Omental fat pad (tissue), 4 donors: ENCODE results near the gene MRC2. TPM values are rescaled to one million over a fixed set of nuclear protein-coding genes. Genes with fewer than 3 reads are reported as not detected.
A peak's percentile ranks its signal among the peaks of the same experiment; 100 is the strongest.

Source experiments
- ATAC-seq: fragments of 150-250 bp; one replicate; pipeline ENCODE4 v1.9.1; 2016; ENCODE audit warnings: mild to moderate bottlenecking, moderate library complexity; ENCODE audit not compliant: low FRiP score
- DNase-seq: peaks from one replicate; pipeline ENCODE4 v3.0.0-alpha.2; 2019; ENCODE audit warnings: low spot score
- total RNA-seq, 4 donors: library from RNA; depleted of rRNA; stranded (reverse); fragments of >200 nt; gene quantifications; one replicate each; pipeline ENCODE4 v1.1.0, GENCODE V29; 2016
- TF ChIP-seq, protein P1 (sequence below), 3 donors: fragments of 450-650 bp; IDR thresholded peaks; one replicate each; pipeline ENCODE4 v1.5.1; 2016 to 2017; ENCODE audit warnings: antibody characterized with exemption in 3 of 3, mild to moderate bottlenecking in 3 of 3, moderate library complexity in 2 of 3

MRC2 gene
- total RNA-seq, 4 donors from 2014 or later = 21.3 to 82.4 (median 30.8) TPM

DNA sequence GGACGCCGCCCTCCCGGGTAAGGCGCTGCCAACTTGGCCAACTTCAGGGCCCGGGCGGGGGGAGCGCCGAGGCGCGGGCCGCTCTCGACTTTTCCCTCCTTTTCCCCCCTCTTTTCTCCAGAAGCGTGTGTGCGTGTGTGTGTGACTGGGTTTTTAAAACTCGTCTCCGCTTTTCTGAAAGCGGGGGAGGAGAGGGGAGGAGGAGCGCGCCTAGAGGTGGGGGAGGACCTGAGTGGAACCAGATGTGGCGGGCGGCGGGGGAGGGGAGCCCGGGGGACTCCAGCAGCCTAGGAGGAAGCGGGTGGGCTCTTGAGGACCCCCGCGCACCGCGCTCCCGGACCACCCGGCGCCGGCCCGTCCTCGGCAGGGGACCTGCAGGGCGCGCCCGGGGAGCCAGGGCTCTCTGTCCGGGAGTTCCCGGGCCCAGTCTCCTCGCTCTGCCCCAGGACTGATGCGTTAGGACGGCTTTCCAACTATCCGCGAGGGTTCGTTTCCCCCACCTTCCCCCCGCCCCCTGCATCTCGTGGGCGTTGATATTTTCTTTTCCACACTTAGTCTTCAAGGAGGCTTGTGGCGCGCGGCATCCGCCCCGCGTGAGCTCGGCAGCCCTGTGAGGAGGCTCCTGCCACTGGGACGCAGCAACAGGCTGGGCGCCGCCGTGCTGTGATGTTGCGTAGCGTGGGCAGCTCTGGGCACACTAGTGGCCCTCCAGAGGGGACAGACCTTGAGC, 599 bp downstream of the MRC2 start:
- DNase-seq (no peak), ATAC-seq (peak; percentile 2)
- TF ChIP-seq, protein P1, sequence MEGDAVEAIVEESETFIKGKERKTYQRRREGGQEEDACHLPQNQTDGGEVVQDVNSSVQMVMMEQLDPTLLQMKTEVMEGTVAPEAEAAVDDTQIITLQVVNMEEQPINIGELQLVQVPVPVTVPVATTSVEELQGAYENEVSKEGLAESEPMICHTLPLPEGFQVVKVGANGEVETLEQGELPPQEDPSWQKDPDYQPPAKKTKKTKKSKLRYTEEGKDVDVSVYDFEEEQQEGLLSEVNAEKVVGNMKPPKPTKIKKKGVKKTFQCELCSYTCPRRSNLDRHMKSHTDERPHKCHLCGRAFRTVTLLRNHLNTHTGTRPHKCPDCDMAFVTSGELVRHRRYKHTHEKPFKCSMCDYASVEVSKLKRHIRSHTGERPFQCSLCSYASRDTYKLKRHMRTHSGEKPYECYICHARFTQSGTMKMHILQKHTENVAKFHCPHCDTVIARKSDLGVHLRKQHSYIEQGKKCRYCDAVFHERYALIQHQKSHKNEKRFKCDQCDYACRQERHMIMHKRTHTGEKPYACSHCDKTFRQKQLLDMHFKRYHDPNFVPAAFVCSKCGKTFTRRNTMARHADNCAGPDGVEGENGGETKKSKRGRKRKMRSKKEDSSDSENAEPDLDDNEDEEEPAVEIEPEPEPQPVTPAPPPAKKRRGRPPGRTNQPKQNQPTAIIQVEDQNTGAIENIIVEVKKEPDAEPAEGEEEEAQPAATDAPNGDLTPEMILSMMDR (IDR thresholded peaks at IDR 0.05) = no peak

DNA sequence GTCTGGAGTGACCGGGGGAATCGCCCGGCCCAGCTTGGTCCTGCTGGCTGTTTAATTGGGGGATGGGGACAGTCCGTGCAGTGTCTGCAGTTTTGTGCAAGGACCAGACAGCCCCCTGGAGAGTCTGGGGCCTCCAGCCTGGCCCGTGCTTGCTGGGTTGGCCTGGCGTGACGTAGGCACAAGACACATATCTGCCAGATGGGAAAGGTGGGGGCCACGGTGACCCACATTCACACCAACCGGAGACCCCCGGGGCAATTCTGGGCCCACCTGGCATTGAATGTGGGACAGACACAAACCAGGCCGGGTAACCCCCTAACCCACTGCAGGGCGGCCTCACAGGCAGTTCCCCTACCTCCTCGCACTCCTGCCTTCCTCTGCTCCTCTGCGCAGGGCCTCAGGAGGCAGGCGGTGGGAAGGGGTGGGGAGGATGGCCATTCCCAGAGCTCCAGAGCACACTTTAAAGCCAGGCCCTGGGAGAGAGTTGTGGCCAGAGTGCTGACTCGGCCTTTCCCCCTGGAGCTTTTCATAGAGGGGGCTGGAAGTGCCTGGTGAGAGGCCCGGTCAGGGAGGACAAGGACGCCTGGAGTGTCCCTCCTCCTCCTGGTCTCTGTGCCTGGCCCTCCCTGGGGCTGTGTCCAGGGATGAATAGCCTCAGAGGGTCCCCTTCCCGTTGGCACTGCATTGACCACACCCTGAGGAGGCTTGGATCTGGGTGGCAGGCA, 1.5 kb downstream of the MRC2 start:
- DNase-seq (no peak), ATAC-seq (no peak)
- TF ChIP-seq, protein P1 (IDR thresholded peaks at IDR 0.05) = no peak

GRCh38 chr17:62629556-62630364, 2.3 kb downstream of the MRC2 start:
- ATAC-seq = no peak
- DNase-seq = no peak
- TF ChIP-seq, protein P1 (IDR thresholded peaks at IDR 0.05) = no peak

DNA sequence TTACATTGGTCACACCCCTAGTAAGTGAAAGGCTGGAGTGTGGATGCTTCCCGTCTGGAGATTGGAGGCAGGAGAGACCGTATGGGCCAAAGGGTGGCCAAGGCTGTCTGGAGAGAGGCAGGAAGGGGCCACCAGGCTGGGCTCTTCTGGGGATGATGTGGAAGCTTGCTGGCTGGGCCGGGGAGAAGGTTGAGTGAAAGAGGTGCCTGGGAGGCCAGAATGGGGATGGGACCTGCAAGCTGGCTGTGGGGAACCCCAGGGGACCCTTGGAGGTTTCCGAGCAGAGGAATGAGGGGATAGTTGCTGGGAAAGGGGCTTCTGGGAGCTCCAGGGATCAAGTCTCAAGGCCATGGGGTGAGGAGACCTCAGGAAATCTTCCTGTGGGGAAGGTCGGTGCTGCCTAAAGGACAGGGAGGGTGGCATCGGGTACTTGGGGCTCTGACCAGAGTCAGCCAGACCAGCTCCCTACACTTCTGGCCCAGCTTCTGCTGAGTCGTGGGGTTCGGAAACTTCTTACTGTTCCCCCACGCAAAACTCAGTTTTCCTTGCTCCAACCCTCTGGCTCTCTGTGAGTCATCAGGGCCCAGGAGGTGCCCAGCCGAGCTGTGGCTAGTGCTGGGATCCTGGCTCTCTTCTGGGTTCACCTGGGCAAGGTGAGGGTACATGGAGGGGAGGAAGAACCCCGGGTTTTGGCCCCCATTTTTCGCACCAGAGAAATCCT, 3.1 kb downstream of the MRC2 start:
- DNase-seq (no peak), ATAC-seq (no peak)
- TF ChIP-seq, protein P1 (IDR thresholded peaks at IDR 0.05) = no peak

DNA sequence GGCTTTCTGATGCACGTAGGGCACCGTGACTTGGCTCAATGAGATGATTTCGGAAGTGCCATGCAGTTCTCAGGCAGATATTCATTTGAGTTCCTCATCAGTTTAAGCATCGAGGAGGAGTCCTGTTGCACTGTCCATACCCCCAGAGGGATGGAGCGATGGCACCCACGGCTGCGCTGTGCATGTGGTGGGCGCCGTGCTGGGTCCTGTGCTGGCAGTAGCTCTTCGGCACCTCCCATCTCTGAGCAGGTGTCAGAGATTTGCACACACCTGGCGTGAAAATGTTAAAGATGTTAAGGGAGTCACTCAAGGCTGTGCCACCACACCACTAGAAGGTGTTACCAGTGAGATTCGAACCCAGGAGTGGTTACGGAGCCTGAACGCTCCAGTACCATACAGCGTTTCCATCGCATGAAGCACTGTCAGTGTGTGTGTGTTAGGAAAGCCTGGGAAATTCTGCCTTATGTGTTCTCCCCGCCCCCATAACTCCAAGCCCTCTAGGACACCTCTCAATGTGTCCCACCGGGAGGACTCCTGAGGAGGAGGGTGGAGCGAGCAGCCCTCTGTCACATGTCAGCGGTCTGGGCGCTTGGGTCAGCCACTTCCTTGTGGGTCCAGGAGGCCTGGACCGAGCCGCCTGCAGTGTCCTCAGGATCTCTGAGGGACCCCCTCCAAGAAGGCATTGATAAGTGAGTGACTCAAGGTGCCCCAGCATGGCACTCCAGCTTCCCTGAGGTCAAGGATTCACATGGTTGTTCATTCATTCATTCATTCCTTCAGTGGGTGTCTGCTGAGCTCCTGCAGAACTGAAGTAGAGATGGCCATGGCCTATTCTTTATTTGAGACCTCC, 3.8 kb downstream of the MRC2 start:
- ATAC-seq = no peak
- TF ChIP-seq, protein P1 (IDR thresholded peaks at IDR 0.05) = no peak
- DNase-seq = no peak
